HEK293T (cell line): ENCODE data around the gene DACH1.

ENCODE experiments used
- BHLHE40 ChIP-seq: fragments of 450-650 bp; IDR thresholded peaks from 2 replicates; pipeline ENCODE4 v1.6.1; 2016; ENCODE audit warnings: mild to moderate bottlenecking, moderate library complexity, borderline replicate concordance
- FOXK2 ChIP-seq: fragments of 450-650 bp; IDR thresholded peaks from 2 replicates; pipeline ENCODE4 v1.6.1; 2016; ENCODE audit warnings: mild to moderate bottlenecking
- FOXM1 ChIP-seq: fragments of 450-650 bp; IDR thresholded peaks from 2 replicates; pipeline ENCODE4 v1.6.1; 2017; ENCODE audit warnings: mild to moderate bottlenecking, borderline replicate concordance
- NFRKB ChIP-seq: fragments of 450-650 bp; IDR thresholded peaks from 2 replicates; pipeline ENCODE4 v1.6.1; 2016; ENCODE audit warnings: mild to moderate bottlenecking, moderate library complexity
- PKNOX1 ChIP-seq: fragments of 450-650 bp; IDR thresholded peaks from 2 replicates; pipeline ENCODE4 v1.6.1; 2016
- SP1 ChIP-seq: fragments of 450-650 bp; IDR thresholded peaks from 2 replicates; pipeline ENCODE4 v1.6.1; 2017

DNA sequence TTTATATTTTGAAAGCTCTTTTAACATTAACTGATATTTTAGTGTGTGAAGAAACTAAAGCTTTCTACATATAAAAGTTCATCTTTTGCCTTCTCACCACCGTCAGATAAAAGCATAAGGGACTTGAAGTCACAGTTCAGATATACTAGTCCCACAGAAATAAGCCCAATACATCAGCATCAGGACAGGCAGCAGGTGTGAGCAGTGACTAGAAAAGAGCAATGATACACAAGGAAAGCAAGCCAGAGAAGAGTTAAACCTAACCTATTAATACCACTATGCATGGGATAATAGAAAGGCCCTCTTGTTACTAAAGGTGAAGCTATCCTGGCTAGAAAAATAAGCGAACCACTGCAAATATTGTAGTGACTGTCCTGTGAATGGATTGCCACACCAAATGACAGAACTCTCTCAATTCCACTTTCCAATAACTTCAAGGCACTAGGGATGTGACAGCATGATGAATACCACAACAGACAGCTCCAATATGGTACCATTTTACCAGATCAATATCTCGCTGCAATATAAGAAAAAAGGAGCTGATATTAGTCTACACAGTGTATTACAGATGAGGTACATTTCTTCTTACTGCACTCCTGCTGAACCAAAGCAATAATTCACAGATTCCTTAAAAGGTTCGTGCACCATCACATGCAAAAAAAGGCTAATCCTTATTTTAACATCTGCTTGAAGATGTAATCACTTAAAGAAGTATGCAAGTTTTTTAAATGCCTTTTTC, 114.1 kb downstream of the DACH1 start:
- TF ChIP-seq FOXK2 (no peak), BHLHE40 (no peak), PKNOX1 (no peak), FOXM1 (no peak), SP1 (no peak), NFRKB (no peak)
